ENCODE data around the gene COLEC11. TPM values are rescaled to one million over a fixed set of nuclear protein-coding genes. Genes with fewer than 3 reads are reported as not detected.

COLEC11 gene
- total RNA-seq, 1 experiment from 2014 or later: 0.77 TPM

- no TSS peak for BruUV-seq (replicated peaks)
- intact Hi-C loops (cut with micrococcal nuclease; ENCODE audit: unreplicated experiment): no loop called here
- TF ChIP-seq, protein P1, sequence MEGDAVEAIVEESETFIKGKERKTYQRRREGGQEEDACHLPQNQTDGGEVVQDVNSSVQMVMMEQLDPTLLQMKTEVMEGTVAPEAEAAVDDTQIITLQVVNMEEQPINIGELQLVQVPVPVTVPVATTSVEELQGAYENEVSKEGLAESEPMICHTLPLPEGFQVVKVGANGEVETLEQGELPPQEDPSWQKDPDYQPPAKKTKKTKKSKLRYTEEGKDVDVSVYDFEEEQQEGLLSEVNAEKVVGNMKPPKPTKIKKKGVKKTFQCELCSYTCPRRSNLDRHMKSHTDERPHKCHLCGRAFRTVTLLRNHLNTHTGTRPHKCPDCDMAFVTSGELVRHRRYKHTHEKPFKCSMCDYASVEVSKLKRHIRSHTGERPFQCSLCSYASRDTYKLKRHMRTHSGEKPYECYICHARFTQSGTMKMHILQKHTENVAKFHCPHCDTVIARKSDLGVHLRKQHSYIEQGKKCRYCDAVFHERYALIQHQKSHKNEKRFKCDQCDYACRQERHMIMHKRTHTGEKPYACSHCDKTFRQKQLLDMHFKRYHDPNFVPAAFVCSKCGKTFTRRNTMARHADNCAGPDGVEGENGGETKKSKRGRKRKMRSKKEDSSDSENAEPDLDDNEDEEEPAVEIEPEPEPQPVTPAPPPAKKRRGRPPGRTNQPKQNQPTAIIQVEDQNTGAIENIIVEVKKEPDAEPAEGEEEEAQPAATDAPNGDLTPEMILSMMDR (conservative IDR thresholded peaks at IDR 0.05; ENCODE audit: low read depth, low read length): no peak
- TF ChIP-seq EZH2 (IDR thresholded peaks at IDR 0.05; ENCODE audit: borderline replicate concordance, low read depth, low read length, poor library complexity, severe bottlenecking): no peak
These were observed 25.9 kb downstream of the COLEC11 start for GRCh38 chr2:3620834-3621233.

GRCh38 chr2:3622967-3623366 lies 28.1 kb downstream of the COLEC11 start:
- H3K4me1 ChIP-seq (ENCODE audit: insufficient read depth, low read length, poor library complexity, severe bottlenecking): no peaks in the 10 kb centered on the region
- no peaks in the 10 kb centered on the region for H3K36me3 ChIP-seq (ENCODE audit: insufficient read depth, low read length, poor library complexity, severe bottlenecking)
- POLR2A ChIA-PET (ENCODE audit: low non-redundant PET): no interaction called here
- TF ChIP-seq, protein P1 (conservative IDR thresholded peaks at IDR 0.05; ENCODE audit: low read depth, low read length): no peak
- no peak for TF ChIP-seq EZH2 (IDR thresholded peaks at IDR 0.05; ENCODE audit: borderline replicate concordance, low read depth, low read length, poor library complexity, severe bottlenecking)
- no peaks in the 10 kb centered on the region for H3K27me3 ChIP-seq (replicated peaks; ENCODE audit: insufficient read depth, low read depth, low read length, poor library complexity)
- CTCF ChIA-PET: no interaction called here
- DNase-seq (ENCODE audit: low spot score): no peak
- no TSS peak for BruUV-seq (replicated peaks)
- intact Hi-C loops (cut with micrococcal nuclease; ENCODE audit: unreplicated experiment): no loop called here
- no peak overlapping the region for H3K27ac ChIP-seq (ENCODE audit: low read depth, low read length, poor library complexity, severe bottlenecking)
- no peaks in the 10 kb centered on the region for H3K9me3 ChIP-seq (ENCODE audit: low read depth, low read length, poor library complexity, severe bottlenecking)
- H3K4me3 ChIP-seq (ENCODE audit: low read depth, low read length, poor library complexity, severe bottlenecking): no peak overlapping the region

More at GRCh38 chr2:3620834-3621233, 25.9 kb downstream of the COLEC11 start:
- DNase-seq (ENCODE audit: low spot score): no peak
- H3K9me3 ChIP-seq (ENCODE audit: low read depth, low read length, poor library complexity, severe bottlenecking): no peaks in the 10 kb centered on the region
- ChIA-PET POLR2A (ENCODE audit: low non-redundant PET) (no interaction called here), CTCF (no interaction called here)
- no peaks in the 10 kb centered on the region for H3K36me3 ChIP-seq (ENCODE audit: insufficient read depth, low read length, poor library complexity, severe bottlenecking)
- H3K4me1 ChIP-seq (ENCODE audit: insufficient read depth, low read length, poor library complexity, severe bottlenecking): no peaks in the 10 kb centered on the region
- no peak overlapping the region for H3K4me3 ChIP-seq (ENCODE audit: low read depth, low read length, poor library complexity, severe bottlenecking)
- H3K27ac ChIP-seq (ENCODE audit: low read depth, low read length, poor library complexity, severe bottlenecking): no peak overlapping the region
- no peaks in the 10 kb centered on the region for H3K27me3 ChIP-seq (replicated peaks; ENCODE audit: insufficient read depth, low read depth, low read length, poor library complexity)

DNA sequence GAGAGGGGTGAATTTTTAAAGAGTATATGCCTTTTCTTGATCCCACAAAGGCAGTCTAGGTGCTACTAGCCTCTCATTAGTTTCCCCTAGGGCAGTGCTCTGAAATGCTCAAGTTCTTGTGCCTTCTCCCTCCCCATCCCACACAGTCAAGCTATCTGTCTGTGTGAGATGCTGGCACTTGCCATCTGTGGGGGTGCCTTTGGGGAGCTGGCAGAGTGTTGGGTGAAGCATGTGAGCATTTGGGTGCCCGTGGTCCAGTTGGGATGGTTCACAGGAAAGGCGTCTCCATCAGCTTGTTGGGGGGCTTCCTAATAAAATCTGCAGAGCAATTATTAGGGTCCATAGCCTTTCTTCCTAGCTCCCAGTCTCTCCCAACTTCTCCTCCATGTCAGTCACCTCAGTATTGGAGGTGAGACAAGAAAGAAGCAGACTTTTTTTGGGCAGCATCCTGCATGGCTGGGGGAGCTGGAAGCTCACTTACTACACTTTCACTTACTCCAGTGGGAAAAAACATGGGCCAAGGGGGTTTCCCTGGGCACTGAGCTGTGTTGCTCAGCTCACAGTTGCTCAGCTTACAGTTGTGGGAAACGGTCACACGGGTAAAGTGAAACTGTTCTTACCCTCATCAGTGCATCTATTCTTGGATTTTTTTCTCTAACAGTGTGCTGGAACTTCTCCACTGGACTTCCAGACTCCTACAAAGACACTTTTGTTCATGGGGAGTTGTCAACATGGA lies 29.3 kb downstream of the COLEC11 start:
- intact Hi-C loops (cut with micrococcal nuclease; ENCODE audit: unreplicated experiment): no loop called here
- Histone ChIP-seq H3K9me3 (ENCODE audit: low read depth, low read length, poor library complexity, severe bottlenecking) (no peaks in the 10 kb centered on the region), H3K4me1 (ENCODE audit: insufficient read depth, low read length, poor library complexity, severe bottlenecking) (no peaks in the 10 kb centered on the region), H3K27ac (ENCODE audit: low read depth, low read length, poor library complexity, severe bottlenecking) (no peak overlapping the region), H3K36me3 (ENCODE audit: insufficient read depth, low read length, poor library complexity, severe bottlenecking) (no peaks in the 10 kb centered on the region), H3K4me3 (ENCODE audit: low read depth, low read length, poor library complexity, severe bottlenecking) (no peak overlapping the region), H3K27me3 (replicated peaks; ENCODE audit: insufficient read depth, low read depth, low read length, poor library complexity) (no peaks in the 10 kb centered on the region)
- no peak for TF ChIP-seq EZH2 (IDR thresholded peaks at IDR 0.05; ENCODE audit: borderline replicate concordance, low read depth, low read length, poor library complexity, severe bottlenecking)
- TF ChIP-seq, protein P1 (conservative IDR thresholded peaks at IDR 0.05; ENCODE audit: low read depth, low read length): no peak
- ChIA-PET CTCF (no interaction called here), POLR2A (ENCODE audit: low non-redundant PET) (no interaction called here)
- no peak for DNase-seq (ENCODE audit: low spot score)
- no TSS peak for BruUV-seq (replicated peaks)

Data from A673 (cell line).